Germinal center (tissue), 1 donor: ENCODE measurements around the gene ADARB2.
"Not testable (repeated sequence)": the region's sequence is repeated elsewhere in the genome, so short reads cannot be mapped to it uniquely, and the experiment has no call there.

Experiments
- DNase-seq: peaks from one replicate; pipeline ENCODE4 v3.0.0; 2012; ENCODE audit warnings: mixed read lengths, low spot score

Gene ADARB2

GRCh38 chr10:1737222-1738061, at the start of gene ADARB2:
Gene ADARB2 (minus strand): TSS chr10:1737525.
- no peak for DNase-seq

- DNase-seq: no peak
Measured at GRCh38 chr10:1785835-1786234, 48.5 kb upstream of the ADARB2 start.

- no peak for DNase-seq
Measured at GRCh38 chr10:1782841-1783240, 45.5 kb upstream of the ADARB2 start.

GRCh38 chr10:1779796-1780195, 42.5 kb upstream of the ADARB2 start:
- DNase-seq: no peak

- DNase-seq: no peak
Measured at GRCh38 chr10:1778375-1778969, 41.1 kb upstream of the ADARB2 start.

- no peak for DNase-seq
Measured at GRCh38 chr10:1776127-1776662, 38.9 kb upstream of the ADARB2 start.

GRCh38 chr10:1774796-1775195, 37.5 kb upstream of the ADARB2 start:
- no peak for DNase-seq

GRCh38 chr10:1773204-1773603, 35.9 kb upstream of the ADARB2 start:
- DNase-seq: not testable (repeated sequence)

- no peak for DNase-seq
Measured at GRCh38 chr10:1766049-1766448, 28.7 kb upstream of the ADARB2 start.

GRCh38 chr10:1762076-1762475, 24.8 kb upstream of the ADARB2 start:
- no peak for DNase-seq

- no peak for DNase-seq
Measured at GRCh38 chr10:1754506-1755153, 17.3 kb upstream of the ADARB2 start.

GRCh38 chr10:1752153-1752552, 14.8 kb upstream of the ADARB2 start:
- no peak for DNase-seq

- no peak for DNase-seq
Measured at GRCh38 chr10:1747590-1748157, 10.3 kb upstream of the ADARB2 start.

- no peak for DNase-seq
Measured at GRCh38 chr10:1746796-1747195, 9.5 kb upstream of the ADARB2 start.

GRCh38 chr10:1745780-1746456, 8.6 kb upstream of the ADARB2 start:
- DNase-seq: no peak

- DNase-seq: no peak
Measured at GRCh38 chr10:1744524-1744923, 7.2 kb upstream of the ADARB2 start.

- no peak for DNase-seq
Measured at GRCh38 chr10:1743141-1743540, 5.8 kb upstream of the ADARB2 start.

GRCh38 chr10:1741450-1741849, 4.1 kb upstream of the ADARB2 start:
- DNase-seq: no peak

GRCh38 chr10:1739751-1740150, 2.4 kb upstream of the ADARB2 start:
- DNase-seq: no peak

- no peak for DNase-seq
Measured at GRCh38 chr10:1738950-1739349, 1.6 kb upstream of the ADARB2 start.

- no peak for DNase-seq
Measured at GRCh38 chr10:1736972-1737221, 428 bp downstream of the ADARB2 start.
